Measurements from ENCODE around the gene FGF14.

- no peak for TF ChIP-seq CTCF (optimal IDR thresholded peaks at IDR 0.05 in 1 of 3, IDR thresholded peaks at IDR 0.05 in 1 of 3, conservative IDR thresholded peaks at IDR 0.05 in 1 of 3; ENCODE audit: extremely low read depth in 1 of 3, insufficient read depth in 2 of 3, low read length in 3 of 3)
- no peak for TF ChIP-seq EZH2 (IDR thresholded peaks at IDR 0.05; ENCODE audit: low read length)
Measured at GRCh38 chr13:101979825-101980224, 422.0 kb downstream of the FGF14 start.

All from keratinocyte (primary cell).